CD8-positive, alpha-beta memory T cell (primary cell): Measurements from ENCODE around the gene DNHD1. TPM values are rescaled to one million over a fixed set of nuclear protein-coding genes. Genes with fewer than 3 reads are reported as not detected.

ENCODE experiments used
- CTCF ChIA-PET: fragments of 350-600 bp; sonication (Branson Sonifier 250); formaldehyde crosslinking; loops from one replicate; lab custom pipeline; 2021; ENCODE audit warnings: antibody characterized with exemption; lab: Charles Lee
- POLR2A ChIA-PET: fragments of 350-600 bp; sonication (Branson Sonifier 250); formaldehyde crosslinking; loops from one replicate; lab custom pipeline; 2021; ENCODE audit warnings: antibody characterized with exemption; lab: Charles Lee
- DNase-seq, 5 donors: peaks; one replicate each; pipeline versions ENCODE4 v3.0.0 to v3.0.0-alpha.2; 2020 to 2022; ENCODE audit warnings: mixed read lengths in 1 of 5
- H3K27ac ChIP-seq: one replicate; pipeline ENCODE4 v1.7.0; 2013; ENCODE audit warnings: low read depth, mild to moderate bottlenecking, low read length, moderate library complexity
- H3K27me3 ChIP-seq: 2 replicates; pipeline ENCODE4 v1.7.0; 2013; ENCODE audit warnings: low read length, mild to moderate bottlenecking; ENCODE audit not compliant: insufficient read depth, poor library complexity, severe bottlenecking
- H3K36me3 ChIP-seq: 2 replicates; pipeline ENCODE4 v1.7.0; 2013; ENCODE audit warnings: mild to moderate bottlenecking, low read length, moderate library complexity; ENCODE audit not compliant: insufficient read depth
- H3K4me1 ChIP-seq: 2 replicates; pipeline ENCODE4 v1.7.0; 2013; ENCODE audit warnings: mild to moderate bottlenecking, low read length, moderate library complexity; ENCODE audit not compliant: insufficient read depth
- H3K4me3 ChIP-seq: 2 replicates; pipeline ENCODE4 v1.7.0; 2013; ENCODE audit warnings: mild to moderate bottlenecking, low read length
- H3K9me3 ChIP-seq: 2 replicates; pipeline ENCODE4 v1.7.0; 2013; ENCODE audit warnings: mild to moderate bottlenecking, low read length
- H3K27ac Mint-ChIP-seq, 8 donors: one replicate each; pipeline ENCODE4 v1.8.0; 2020 to 2021; ENCODE audit warnings: mixed read lengths in 8 of 8, mild to moderate bottlenecking in 6 of 8, inconsistent platforms in 3 of 8, moderate library complexity in 3 of 8
- H3K27me3 Mint-ChIP-seq, 2 donors: one replicate each; pipeline ENCODE4 v1.8.0; 2020 to 2021; ENCODE audit warnings: mixed read lengths in 2 of 2, mild to moderate bottlenecking in 1 of 2, moderate library complexity in 1 of 2
- H3K36me3 Mint-ChIP-seq, 3 donors: one replicate each; pipeline ENCODE4 v1.8.0; 2020 to 2021; ENCODE audit warnings: mixed read lengths in 3 of 3, inconsistent platforms in 1 of 3, mild to moderate bottlenecking in 1 of 3
- H3K4me1 Mint-ChIP-seq, 3 donors: one replicate each; pipeline ENCODE4 v1.8.0; 2020 to 2021; ENCODE audit warnings: mixed read lengths in 3 of 3, inconsistent platforms in 1 of 3, mild to moderate bottlenecking in 1 of 3
- H3K4me3 Mint-ChIP-seq, 7 donors: one replicate each; pipeline ENCODE4 v1.8.0; 2020 to 2021; ENCODE audit warnings: mixed read lengths in 7 of 7, mild to moderate bottlenecking in 6 of 7, moderate library complexity in 4 of 7, inconsistent platforms in 2 of 7
- H3K9me3 Mint-ChIP-seq, 5 donors: one replicate each; pipeline ENCODE4 v1.8.0; 2020 to 2022; ENCODE audit warnings: mixed read lengths in 5 of 5, mild to moderate bottlenecking in 3 of 5, moderate library complexity in 2 of 5, inconsistent platforms in 1 of 5
- polyA plus RNA-seq: library from polyadenylated mRNA; unstranded; fragments of 300-500 nt; fragmentation: Illumina TruSeq; gene quantifications from one replicate; pipeline ENCODE4 v1.2.3, GENCODE V29; 2021
- total RNA-seq, 2 experiments: library from RNA; stranded (reverse); gene quantifications; one replicate each; pipeline ENCODE4 v1.2.3, GENCODE V29; 2021

The DNHD1 gene
- total and polyA plus RNA-seq, 3 experiments from 2014 or later, result 1.9 to 9.2 (median 8.0) TPM

- no peak overlapping the region for H3K4me3 Mint-ChIP-seq
- Histone ChIP-seq H3K27ac (no peak overlapping the region), H3K27me3 (no peaks in the 10 kb centered on the region), H3K4me1 (no peaks in the 10 kb centered on the region), H3K36me3 (no peaks in the 10 kb centered on the region), H3K4me3 (no peak overlapping the region), H3K9me3 (no peaks in the 10 kb centered on the region)
- H3K27ac Mint-ChIP-seq, result peak overlapping the region in 1 of 8 donors; percentile 35
- no peaks in the 10 kb centered on the region for H3K9me3 Mint-ChIP-seq
- H3K27me3 Mint-ChIP-seq, result no peaks in the 10 kb centered on the region
- H3K36me3 Mint-ChIP-seq, result peaks cover 0 to 18% (median 11%) of the 10 kb centered on the region in 3 donors
- CTCF ChIA-PET, result no interaction called here
- H3K4me1 Mint-ChIP-seq, result peaks cover 8 to 11% (median 10%) of the 10 kb centered on the region in 3 donors
- no peak for DNase-seq
- POLR2A ChIA-PET, result no interaction called here
Observed at GRCh38 chr11:6539748-6540268, 42.7 kb downstream of the DNHD1 start.

DNA sequence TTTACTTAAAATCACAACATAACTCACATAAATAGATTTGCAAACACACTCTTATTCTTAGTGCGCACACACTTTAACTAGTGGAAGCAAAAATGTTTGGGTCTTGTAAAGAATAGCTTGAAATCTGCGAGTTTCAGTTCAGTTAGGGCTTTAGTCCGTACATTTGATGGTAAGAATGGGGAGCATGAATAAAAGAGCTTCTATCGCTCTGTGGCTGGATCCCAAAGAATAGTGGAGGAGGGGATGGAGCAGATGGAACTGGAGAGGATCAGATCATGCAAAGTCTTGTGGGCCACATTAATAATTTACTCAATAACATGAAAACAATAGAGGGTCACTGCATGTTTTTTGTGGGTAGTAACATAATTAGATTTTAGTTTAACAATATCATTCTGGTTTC, 44.3 kb downstream of the DNHD1 start:
- Histone ChIP-seq H3K36me3 (no peaks in the 10 kb centered on the region), H3K4me1 (no peaks in the 10 kb centered on the region), H3K27ac (no peak overlapping the region), H3K27me3 (no peaks in the 10 kb centered on the region), H3K9me3 (no peaks in the 10 kb centered on the region), H3K4me3 (no peak overlapping the region)
- Mint-ChIP-seq H3K27ac (peak overlapping the region in 6 of 8 donors; percentile 9 to 90 (median 38)), H3K4me3 (no peak overlapping the region), H3K27me3 (no peaks in the 10 kb centered on the region), H3K9me3 (no peaks in the 10 kb centered on the region), H3K36me3 (peaks cover 0 to 25% (median 7%) of the 10 kb centered on the region in 3 donors), H3K4me1 (peaks cover 8 to 11% (median 10%) of the 10 kb centered on the region in 3 donors)
- DNase-seq, result no peak
- ChIA-PET CTCF (interaction anchor here (0.9 to 1.5 kb wide), 2 partner anchors 10 to 142 kb away, joined by 4 to 7 read pairs; partner anchors contain the start of gene MRPL17), POLR2A (interaction anchor here (0.6 kb wide), 1 partner anchor 52 kb away, joined by 3 read pairs; no protein-coding TSS in a partner anchor)

- H3K27ac ChIP-seq, result no peak overlapping the region
- H3K9me3 Mint-ChIP-seq, result no peaks in the 10 kb centered on the region
- POLR2A ChIA-PET, result no interaction called here
Observed at GRCh38 chr11:6542727-6543126, 45.6 kb downstream of the DNHD1 start.

GRCh38 chr11:6544921-6545850, 48.1 kb downstream of the DNHD1 start:
- no peak for DNase-seq
- Mint-ChIP-seq H3K4me1 (peaks cover 8 to 11% (median 10%) of the 10 kb centered on the region in 3 donors), H3K9me3 (no peaks in the 10 kb centered on the region), H3K36me3 (peaks cover 4 to 39% (median 9%) of the 10 kb centered on the region in 3 donors), H3K27ac (peak overlapping the region in 1 of 8 donors; percentile 31), H3K27me3 (no peaks in the 10 kb centered on the region), H3K4me3 (no peak overlapping the region)
- H3K4me1 ChIP-seq, result no peaks in the 10 kb centered on the region
- H3K4me3 ChIP-seq, result no peak overlapping the region
- H3K9me3 ChIP-seq, result no peaks in the 10 kb centered on the region
- no peaks in the 10 kb centered on the region for H3K36me3 ChIP-seq
- H3K27me3 ChIP-seq, result no peaks in the 10 kb centered on the region
- ChIA-PET POLR2A (no interaction called here), CTCF (interaction anchor here (0.7 to 1.1 kb wide), 2 partner anchors 11 to 14 kb away, joined by 3 to 4 read pairs; no protein-coding TSS in a partner anchor)
- H3K27ac ChIP-seq, result no peak overlapping the region

More at GRCh38 chr11:6542727-6543126, 45.6 kb downstream of the DNHD1 start:
- Histone ChIP-seq H3K4me3 (no peak overlapping the region), H3K27me3 (no peaks in the 10 kb centered on the region), H3K9me3 (no peaks in the 10 kb centered on the region), H3K36me3 (no peaks in the 10 kb centered on the region), H3K4me1 (no peaks in the 10 kb centered on the region)
- H3K27me3 Mint-ChIP-seq, result no peaks in the 10 kb centered on the region
- CTCF ChIA-PET, result interaction anchor here (0.8 to 1.6 kb wide), 5 partner anchors 12 to 164 kb away, joined by 3 read pairs; partner anchors contain the start of gene MRPL17
- peak overlapping the region; percentile 46 to 90 (median 87) for H3K27ac Mint-ChIP-seq
- peaks cover 0 to 33% (median 7%) of the 10 kb centered on the region in 3 donors for H3K36me3 Mint-ChIP-seq
- no peak for DNase-seq
- H3K4me3 Mint-ChIP-seq, result peak overlapping the region in 4 of 7 donors; percentile 3 to 44 (median 19)
- peaks cover 8 to 11% (median 10%) of the 10 kb centered on the region in 3 donors for H3K4me1 Mint-ChIP-seq

DNA sequence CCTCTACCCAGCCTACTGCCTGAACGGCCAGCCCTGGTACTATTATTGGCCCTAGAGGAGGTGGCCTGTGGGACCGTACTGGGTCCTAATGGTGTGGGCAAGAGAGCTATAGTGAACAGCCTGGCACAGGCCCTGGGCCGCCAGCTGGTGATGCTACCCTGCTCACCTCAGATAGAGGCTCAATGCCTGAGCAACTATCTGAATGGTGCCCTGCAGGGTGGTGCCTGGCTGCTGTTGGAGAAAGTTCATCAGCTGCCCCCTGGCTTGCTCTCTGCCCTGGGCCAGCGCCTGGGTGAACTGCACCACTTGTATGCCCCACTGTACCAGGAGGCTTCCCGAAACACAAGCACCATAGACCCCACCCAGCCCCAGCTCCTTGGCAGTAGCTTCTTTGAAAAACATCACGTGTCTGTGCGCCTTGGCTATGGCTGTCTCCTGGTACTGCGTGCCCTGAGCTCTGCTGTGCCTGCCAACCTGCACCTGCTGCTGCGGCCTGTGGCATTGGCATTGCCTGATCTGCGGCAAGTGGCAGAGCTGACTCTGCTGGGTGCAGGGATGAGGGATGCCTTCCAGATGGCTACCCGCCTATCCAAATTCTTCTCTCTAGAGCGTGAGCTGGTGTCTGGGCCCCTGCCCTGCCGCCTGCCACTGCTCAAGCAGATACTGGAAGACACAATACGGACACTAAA, 49.0 kb downstream of the DNHD1 start:
- DNase-seq, result no peak
- Histone ChIP-seq H3K9me3 (no peaks in the 10 kb centered on the region), H3K27me3 (no peaks in the 10 kb centered on the region), H3K4me3 (no peak overlapping the region), H3K27ac (no peak overlapping the region), H3K4me1 (no peaks in the 10 kb centered on the region), H3K36me3 (no peaks in the 10 kb centered on the region)
- Mint-ChIP-seq H3K4me3 (no peak overlapping the region), H3K9me3 (no peaks in the 10 kb centered on the region), H3K36me3 (peaks cover 4 to 38% (median 9%) of the 10 kb centered on the region in 3 donors), H3K4me1 (peaks cover 8 to 11% (median 10%) of the 10 kb centered on the region in 3 donors), H3K27ac (no peak overlapping the region), H3K27me3 (no peaks in the 10 kb centered on the region)
- ChIA-PET CTCF (interaction anchor here (0.7 kb wide), 1 partner anchor 12 kb away, joined by 3 read pairs; no protein-coding TSS in a partner anchor), POLR2A (no interaction called here)

GRCh38 chr11:6546735-6547134, 49.7 kb downstream of the DNHD1 start:
- no peak overlapping the region for H3K27ac ChIP-seq
- ChIA-PET POLR2A (no interaction called here), CTCF (no interaction called here)
- H3K9me3 Mint-ChIP-seq, result no peaks in the 10 kb centered on the region
- H3K36me3 Mint-ChIP-seq, result peaks cover 4 to 39% (median 6%) of the 10 kb centered on the region in 3 donors
- H3K36me3 ChIP-seq, result no peaks in the 10 kb centered on the region
- H3K4me3 Mint-ChIP-seq, result no peak overlapping the region
- H3K27me3 ChIP-seq, result no peaks in the 10 kb centered on the region
- no peak overlapping the region for H3K27ac Mint-ChIP-seq
- no peak overlapping the region for H3K4me3 ChIP-seq
- no peak for DNase-seq
- no peaks in the 10 kb centered on the region for H3K9me3 ChIP-seq
- no peaks in the 10 kb centered on the region for H3K27me3 Mint-ChIP-seq
- H3K4me1 ChIP-seq, result no peaks in the 10 kb centered on the region
- H3K4me1 Mint-ChIP-seq, result peaks cover 8 to 11% (median 10%) of the 10 kb centered on the region in 3 donors

GRCh38 chr11:6547177-6547576, 50.1 kb downstream of the DNHD1 start:
- H3K9me3 Mint-ChIP-seq, result no peaks in the 10 kb centered on the region
- peaks cover 8 to 11% (median 10%) of the 10 kb centered on the region in 3 donors for H3K4me1 Mint-ChIP-seq
- POLR2A ChIA-PET, result no interaction called here
- no peaks in the 10 kb centered on the region for H3K27me3 ChIP-seq
- no peak for DNase-seq
- H3K9me3 ChIP-seq, result no peaks in the 10 kb centered on the region
- H3K4me3 ChIP-seq, result no peak overlapping the region
- H3K27ac ChIP-seq, result no peak overlapping the region
- H3K4me3 Mint-ChIP-seq, result no peak overlapping the region
- H3K36me3 Mint-ChIP-seq, result peaks cover 4 to 39% (median 6%) of the 10 kb centered on the region in 3 donors
- H3K4me1 ChIP-seq, result no peaks in the 10 kb centered on the region
- H3K36me3 ChIP-seq, result no peaks in the 10 kb centered on the region
- CTCF ChIA-PET, result interaction anchor here (1.0 kb wide), 1 partner anchor 159 kb away, joined by 3 read pairs; no protein-coding TSS in a partner anchor
- no peaks in the 10 kb centered on the region for H3K27me3 Mint-ChIP-seq
- H3K27ac Mint-ChIP-seq, result no peak overlapping the region
